ENCODE results near the gene GIPR.

DNA sequence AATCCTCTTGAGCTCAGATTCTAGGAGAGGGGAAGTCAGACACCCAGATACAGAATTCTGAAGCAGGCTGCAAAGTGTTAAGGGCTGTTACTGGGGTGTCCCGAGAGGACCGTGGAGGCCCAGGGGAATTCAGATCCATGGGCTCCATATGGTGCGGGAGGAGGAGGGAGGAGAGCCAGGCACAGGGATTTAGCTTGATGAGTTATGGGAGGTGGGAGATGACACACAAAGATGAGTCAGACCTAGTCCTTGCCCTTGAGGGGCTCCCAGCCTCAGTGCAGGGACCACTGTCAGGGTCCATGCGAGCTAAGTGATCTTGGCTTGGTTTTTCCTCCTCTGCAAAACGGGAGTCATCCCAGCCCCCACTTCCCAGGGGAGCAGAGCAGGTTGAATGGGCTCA, 14.4 kb upstream of the GIPR start:
- TF ChIP-seq EZH2 (IDR thresholded peaks at IDR 0.05; ENCODE audit: low read depth, unreplicated experiment) (no peak), CREB1 (CRISPR knock-in tag; IDR thresholded peaks at IDR 0.05; ENCODE audit: low read depth) (no peak), EZH2phosphoT487 (IDR thresholded peaks at IDR 0.05; ENCODE audit: unreplicated experiment) (no peak), POLR2AphosphoS5 (IDR thresholded peaks at IDR 0.05; ENCODE audit: low read depth) (no peak), JUNB (IDR thresholded peaks at IDR 0.05; ENCODE audit: unreplicated experiment) (no peak)
- TF ChIP-seq, protein P1, sequence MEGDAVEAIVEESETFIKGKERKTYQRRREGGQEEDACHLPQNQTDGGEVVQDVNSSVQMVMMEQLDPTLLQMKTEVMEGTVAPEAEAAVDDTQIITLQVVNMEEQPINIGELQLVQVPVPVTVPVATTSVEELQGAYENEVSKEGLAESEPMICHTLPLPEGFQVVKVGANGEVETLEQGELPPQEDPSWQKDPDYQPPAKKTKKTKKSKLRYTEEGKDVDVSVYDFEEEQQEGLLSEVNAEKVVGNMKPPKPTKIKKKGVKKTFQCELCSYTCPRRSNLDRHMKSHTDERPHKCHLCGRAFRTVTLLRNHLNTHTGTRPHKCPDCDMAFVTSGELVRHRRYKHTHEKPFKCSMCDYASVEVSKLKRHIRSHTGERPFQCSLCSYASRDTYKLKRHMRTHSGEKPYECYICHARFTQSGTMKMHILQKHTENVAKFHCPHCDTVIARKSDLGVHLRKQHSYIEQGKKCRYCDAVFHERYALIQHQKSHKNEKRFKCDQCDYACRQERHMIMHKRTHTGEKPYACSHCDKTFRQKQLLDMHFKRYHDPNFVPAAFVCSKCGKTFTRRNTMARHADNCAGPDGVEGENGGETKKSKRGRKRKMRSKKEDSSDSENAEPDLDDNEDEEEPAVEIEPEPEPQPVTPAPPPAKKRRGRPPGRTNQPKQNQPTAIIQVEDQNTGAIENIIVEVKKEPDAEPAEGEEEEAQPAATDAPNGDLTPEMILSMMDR (conservative IDR thresholded peaks at IDR 0.05; ENCODE audit: low read depth in 2 of 2): no peak
- TF ChIP-seq, protein P2, sequence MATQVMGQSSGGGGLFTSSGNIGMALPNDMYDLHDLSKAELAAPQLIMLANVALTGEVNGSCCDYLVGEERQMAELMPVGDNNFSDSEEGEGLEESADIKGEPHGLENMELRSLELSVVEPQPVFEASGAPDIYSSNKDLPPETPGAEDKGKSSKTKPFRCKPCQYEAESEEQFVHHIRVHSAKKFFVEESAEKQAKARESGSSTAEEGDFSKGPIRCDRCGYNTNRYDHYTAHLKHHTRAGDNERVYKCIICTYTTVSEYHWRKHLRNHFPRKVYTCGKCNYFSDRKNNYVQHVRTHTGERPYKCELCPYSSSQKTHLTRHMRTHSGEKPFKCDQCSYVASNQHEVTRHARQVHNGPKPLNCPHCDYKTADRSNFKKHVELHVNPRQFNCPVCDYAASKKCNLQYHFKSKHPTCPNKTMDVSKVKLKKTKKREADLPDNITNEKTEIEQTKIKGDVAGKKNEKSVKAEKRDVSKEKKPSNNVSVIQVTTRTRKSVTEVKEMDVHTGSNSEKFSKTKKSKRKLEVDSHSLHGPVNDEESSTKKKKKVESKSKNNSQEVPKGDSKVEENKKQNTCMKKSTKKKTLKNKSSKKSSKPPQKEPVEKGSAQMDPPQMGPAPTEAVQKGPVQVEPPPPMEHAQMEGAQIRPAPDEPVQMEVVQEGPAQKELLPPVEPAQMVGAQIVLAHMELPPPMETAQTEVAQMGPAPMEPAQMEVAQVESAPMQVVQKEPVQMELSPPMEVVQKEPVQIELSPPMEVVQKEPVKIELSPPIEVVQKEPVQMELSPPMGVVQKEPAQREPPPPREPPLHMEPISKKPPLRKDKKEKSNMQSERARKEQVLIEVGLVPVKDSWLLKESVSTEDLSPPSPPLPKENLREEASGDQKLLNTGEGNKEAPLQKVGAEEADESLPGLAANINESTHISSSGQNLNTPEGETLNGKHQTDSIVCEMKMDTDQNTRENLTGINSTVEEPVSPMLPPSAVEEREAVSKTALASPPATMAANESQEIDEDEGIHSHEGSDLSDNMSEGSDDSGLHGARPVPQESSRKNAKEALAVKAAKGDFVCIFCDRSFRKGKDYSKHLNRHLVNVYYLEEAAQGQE (IDR thresholded peaks at IDR 0.05; ENCODE audit: unreplicated experiment): no peak

Data from GM23338 (cell line).